IMR-90 (cell line): ENCODE data around the gene FJX1. TPM values are rescaled to one million over a fixed set of nuclear protein-coding genes. Genes with fewer than 3 reads are reported as not detected.

Source experiments
- ATAC-seq: fragments of 200-7000 bp; cut with Tn5 transposase; 2 replicates; pipeline ENCODE4 v1.9.1; 2020; ENCODE audit warnings: low read depth, mild to moderate bottlenecking, moderate library complexity
- BruUV-seq: library from RNA; stranded (reverse); fragments of 400-500 nt; replicated peaks from 2 replicates; lab custom pipeline; 2021; lab: Mats Ljungman, UMichigan
- CTCF ChIA-PET: fragments of 300-600 bp; formaldehyde crosslinking; extraction: SDS; loops from one replicate; lab custom pipeline; 2021; ENCODE audit warnings: antibody characterized with exemption; lab: Yijun Ruan, JAX
- POLR2A ChIA-PET: fragments of 300-600 bp; sonication (Branson Sonifier 250); formaldehyde crosslinking; loops from one replicate; lab custom pipeline; 2022; ENCODE audit warnings: antibody characterized with exemption; ENCODE audit not compliant: unreplicated experiment; lab: Charles Lee
- DNase-seq: peaks from one replicate; pipeline ENCODE4 v3.0.0; 2013
- H2AFZ ChIP-seq: replicated peaks from 2 replicates; pipeline ENCODE3; 2013; ENCODE audit warnings: low read length, mild to moderate bottlenecking; ENCODE audit not compliant: poor library complexity
- H2AK5ac ChIP-seq: 2 replicates; pipeline ENCODE4 v1.6.1; 2013; ENCODE audit warnings: low read depth, low read length, inconsistent platforms
- H2AK9ac ChIP-seq: replicated peaks from 2 replicates; pipeline ENCODE3; 2013; ENCODE audit warnings: mild to moderate bottlenecking, low read depth, low read length, moderate library complexity; ENCODE audit not compliant: poor library complexity
- H2BK120ac ChIP-seq: 2 replicates; pipeline ENCODE4 v1.6.1; 2013; ENCODE audit warnings: low read depth, low read length, inconsistent platforms
- H2BK15ac ChIP-seq: 3 replicates; pipeline ENCODE4 v1.6.1; 2013; ENCODE audit warnings: low read depth, low read length, inconsistent platforms
- H2BK20ac ChIP-seq: 2 replicates; pipeline ENCODE4 v1.6.1; 2013; ENCODE audit warnings: low read depth, mild to moderate bottlenecking, inconsistent platforms, low read length, moderate library complexity
- H2BK5ac ChIP-seq: 2 replicates; pipeline ENCODE4 v1.6.1; 2013; ENCODE audit warnings: mild to moderate bottlenecking, low read depth, low read length, inconsistent platforms; ENCODE audit not compliant: poor library complexity, severe bottlenecking
- H3K14ac ChIP-seq: replicated peaks from 2 replicates; pipeline ENCODE4 v1.6.1; 2013; ENCODE audit warnings: low read depth, low read length, inconsistent platforms
- H3K18ac ChIP-seq: 2 replicates; pipeline ENCODE4 v1.6.1; 2013; ENCODE audit warnings: low read depth, low read length, control low read depth
- H3K23ac ChIP-seq: 2 replicates; pipeline ENCODE4 v1.6.1; 2013; ENCODE audit warnings: low read depth, low read length, inconsistent platforms
- H3K27ac ChIP-seq: 2 replicates; pipeline ENCODE4 v1.5.1; 2013; ENCODE audit warnings: mild to moderate bottlenecking, control low read depth, low read length; ENCODE audit not compliant: insufficient read depth
- H3K27me3 ChIP-seq: 2 replicates; pipeline ENCODE4 v1.6.1; 2013; ENCODE audit warnings: low read length; ENCODE audit not compliant: control insufficient read depth, insufficient read depth
- H3K36me3 ChIP-seq: 2 replicates; pipeline ENCODE4 v1.6.1; 2013; ENCODE audit warnings: low read length, mixed read lengths; ENCODE audit not compliant: control insufficient read depth, insufficient read depth
- H3K4ac ChIP-seq: 2 replicates; pipeline ENCODE4 v1.6.1; 2013; ENCODE audit warnings: low read depth, low read length, inconsistent platforms
- H3K4me1 ChIP-seq: 2 replicates; pipeline ENCODE4 v1.6.1; 2013; ENCODE audit warnings: low read length, mixed read lengths; ENCODE audit not compliant: control insufficient read depth, insufficient read depth
- H3K4me2 ChIP-seq: 2 replicates; pipeline ENCODE4 v1.6.1; 2013; ENCODE audit warnings: low read depth, mild to moderate bottlenecking, control low read depth, low read length, moderate library complexity
- H3K4me3 ChIP-seq: 2 replicates; pipeline ENCODE4 v1.5.1; 2013; ENCODE audit warnings: low read depth, mild to moderate bottlenecking, control low read depth, low read length, moderate library complexity; ENCODE audit not compliant: insufficient read depth
- H3K56ac ChIP-seq: 2 replicates; pipeline ENCODE4 v1.6.1; 2013; ENCODE audit warnings: low read length, inconsistent platforms; ENCODE audit not compliant: insufficient read depth; ENCODE audit errors: extremely low read depth
- H3K79me1 ChIP-seq, 2 experiments: 2 replicates each; pipeline ENCODE4 v1.6.1; 2013; ENCODE audit warnings: low read length in 2 of 2, inconsistent platforms in 1 of 2, low read depth in 1 of 2
- H3K9ac ChIP-seq: 2 replicates; pipeline ENCODE4 v1.6.1; 2013; ENCODE audit warnings: low read depth, low read length, control low read depth
- H3K9me1 ChIP-seq: 2 replicates; pipeline ENCODE4 v1.6.1; 2013; ENCODE audit warnings: low read length, inconsistent platforms; ENCODE audit not compliant: insufficient read depth
- H3K9me3 ChIP-seq: 2 replicates; pipeline ENCODE4 v1.6.1; 2013; ENCODE audit warnings: low read length; ENCODE audit not compliant: control insufficient read depth, insufficient read depth
- H4K20me1 ChIP-seq: 2 replicates; pipeline ENCODE4 v1.6.1; 2013; ENCODE audit warnings: low read length, inconsistent platforms; ENCODE audit not compliant: insufficient read depth
- H4K5ac ChIP-seq: 2 replicates; pipeline ENCODE4 v1.6.1; 2013; ENCODE audit warnings: mild to moderate bottlenecking, low read depth, low read length, control low read depth
- H4K8ac ChIP-seq, 2 experiments: 2 replicates each; pipeline ENCODE4 v1.6.1; 2013; ENCODE audit warnings: low read depth in 2 of 2, low read length in 2 of 2, control low read depth in 1 of 2, inconsistent platforms in 1 of 2
- H4K91ac ChIP-seq: 2 replicates; pipeline ENCODE4 v1.6.1; 2013; ENCODE audit warnings: low read depth, low read length, inconsistent platforms; ENCODE audit not compliant: insufficient read depth
- BHLHE40 ChIP-seq: fragments of 150-350 bp; IDR thresholded peaks from 2 replicates; pipeline ENCODE4 v1.6.1; 2016; ENCODE audit warnings: mild to moderate bottlenecking, low read depth, low read length
- CEBPB ChIP-seq: IDR thresholded peaks from 2 replicates; pipeline ENCODE4 v1.6.1; 2012; ENCODE audit warnings: low read depth, low read length, improper control_type of control experiment
- CHD1 ChIP-seq: IDR thresholded peaks from 2 replicates; pipeline ENCODE4 v1.6.1; 2012; ENCODE audit warnings: low read depth, low read length, improper control_type of control experiment
- MAFK ChIP-seq: IDR thresholded peaks from 2 replicates; pipeline ENCODE4 v1.6.1; 2012; ENCODE audit warnings: low read depth, low read length, improper control_type of control experiment
- MXI1 ChIP-seq: IDR thresholded peaks from 2 replicates; pipeline ENCODE4 v1.6.1; 2012; ENCODE audit warnings: low read depth, mild to moderate bottlenecking, low read length, moderate library complexity, borderline replicate concordance
- NFE2L2 ChIP-seq: fragments of 150-350 bp; IDR thresholded peaks from 2 replicates; pipeline ENCODE4 v1.6.1; 2016; ENCODE audit warnings: low read depth, mild to moderate bottlenecking, low read length
- POLR2A ChIP-seq: IDR thresholded peaks from 2 replicates; pipeline ENCODE4 v1.6.1; 2012; ENCODE audit warnings: mild to moderate bottlenecking, low read depth, low read length
- RAD21 ChIP-seq: IDR thresholded peaks from 2 replicates; pipeline ENCODE4 v1.6.1; 2012; ENCODE audit warnings: low read length, improper control_type of control experiment
- RCOR1 ChIP-seq: IDR thresholded peaks from 2 replicates; pipeline ENCODE4 v1.6.1; 2012; ENCODE audit warnings: mild to moderate bottlenecking, low read length, improper control_type of control experiment; ENCODE audit not compliant: insufficient replicate concordance
- RFX5 ChIP-seq: IDR thresholded peaks from 2 replicates; pipeline ENCODE4 v1.8.0; 2012; ENCODE audit warnings: low read depth, mild to moderate bottlenecking, low read length, moderate library complexity
- USF2 ChIP-seq: fragments of 150-350 bp; IDR thresholded peaks from 2 replicates; pipeline ENCODE4 v1.6.1; 2017; ENCODE audit warnings: mild to moderate bottlenecking, antibody characterized with exemption, low read length, low read depth
- WGBS, 2 experiments: methylation state at CpG; one replicate each; pipeline versions ENCODE4 v1.1.5 to v1.1.7; 2013; ENCODE audit warnings: missing lambda C conversion rate in 2 of 2; ENCODE audit not compliant: insufficient read length in 1 of 2; ENCODE audit errors: extremely low coverage in 2 of 2; 5-methylcytosine and 5-hydroxymethylcytosine counted together
- dilution Hi-C: fragments of 300-500 bp; cut with HindIII; formaldehyde crosslinking; loops from one replicate; pipeline ENCODE4 v1.14.3; 2018; ENCODE audit warnings: low sequenced_read_pairs; ENCODE audit not compliant: unreplicated experiment
- in situ Hi-C: fragments of 300-500 bp; cut with MboI; formaldehyde crosslinking; loops from 3 replicates; pipeline ENCODE4 v1.14.3; 2019; ENCODE audit warnings: low sequenced_read_pairs, inconsistent platforms, mixed read lengths
- intact Hi-C: fragments of 100-400 bp; cut with micrococcal nuclease; formaldehyde crosslinking; loops from 2 replicates; pipeline ENCODE4 v1.10.0; 2022
- polyA plus RNA-seq, 3 experiments: library from polyadenylated mRNA; depleted of rRNA; stranded (reverse); fragments of >200 nt; gene quantifications; 2 replicates each; pipeline ENCODE4 v1.2.3, GENCODE V29; 2012; ENCODE audit warnings: low replicate concordance in 1 of 3
- total RNA-seq: library from RNA; depleted of rRNA; stranded (reverse); fragments of >200 nt; gene quantifications from 2 replicates; pipeline ENCODE4 v1.2.3, GENCODE V29; 2012

Gene FJX1
- total and polyA plus RNA-seq, 2 of the 4 experiments (the other 2 are of a cell fraction): 8.4 to 11.2 TPM

GRCh38 chr11:35632301-35632700 lies 14.0 kb downstream of the FJX1 start:
- no peaks in the 10 kb centered on the region for H3K36me3 ChIP-seq
- TF ChIP-seq NFE2L2: no peak
- no peak for TF ChIP-seq BHLHE40
- no peak for TF ChIP-seq MAFK
- no peak for TF ChIP-seq CHD1
- no peak for TF ChIP-seq CEBPB
- TF ChIP-seq MXI1: no peak
- TF ChIP-seq RFX5: no peak
- TF ChIP-seq POLR2A: no peak
- TF ChIP-seq RAD21: no peak
- no peak for TF ChIP-seq USF2
- TF ChIP-seq RCOR1: no peak

More at GRCh38 chr11:35632301-35632700, 14.0 kb downstream of the FJX1 start:
- no peak overlapping the region for H4K5ac ChIP-seq
- peak overlapping the region; percentile 14; the same call in 1 of the 2 replicates for H4K91ac ChIP-seq
- ChIA-PET POLR2A (no interaction called here), CTCF (no interaction called here)
- no peak overlapping the region for H2AFZ ChIP-seq
- peak overlapping the region; percentile 23; the same call in 1 of the 2 replicates for H2AK5ac ChIP-seq
- H3K4me2 ChIP-seq: no peak overlapping the region
- no peak overlapping the region for H3K9ac ChIP-seq
- H3K4me1 ChIP-seq: peaks cover 10% of the 10 kb centered on the region
- peak overlapping the region; percentile 67 for H2BK20ac ChIP-seq
- dilution Hi-C loops (no loop called here), intact Hi-C loops (no loop called here), in situ Hi-C loops (no loop called here)
- H4K20me1 ChIP-seq: no peaks in the 10 kb centered on the region
- BruUV-seq: no TSS peak
- H3K9me3 ChIP-seq: no peaks in the 10 kb centered on the region
- H3K56ac ChIP-seq: no peak overlapping the region
- no peak overlapping the region for H3K27ac ChIP-seq
- H3K27me3 ChIP-seq: no peaks in the 10 kb centered on the region
- H2BK15ac ChIP-seq: peak overlapping the region; percentile 65; the same call in 2 of the 3 replicates
- H2AK9ac ChIP-seq: no peak overlapping the region
- H3K79me1 ChIP-seq: peaks cover 0 to 5% of the 10 kb centered on the region in 2 experiments; a peak in 1 of 4 replicates
- 0 out of 2 replicates have a peak overlapping the region, but pooled peaks have one; percentile 15 for H3K23ac ChIP-seq
- ATAC-seq (no peak), DNase-seq (peak; percentile 42)
- no peak overlapping the region for H4K8ac ChIP-seq
- no peak overlapping the region for H3K4me3 ChIP-seq
- peak overlapping the region; percentile 20; the same call in 1 of the 2 replicates for H3K14ac ChIP-seq
- peak overlapping the region; percentile 30; the same call in 1 of the 2 replicates for H3K4ac ChIP-seq
- no peak overlapping the region; the same call in 1 of the 2 replicates for H3K18ac ChIP-seq
- no CpG with 5 or more reads among the region's 1 CpG for WGBS, 2 experiments
- H2BK120ac ChIP-seq: no peak overlapping the region
- no peak overlapping the region for H2BK5ac ChIP-seq
- peaks cover 12% of the 10 kb centered on the region for H3K9me1 ChIP-seq
